Measurements from ENCODE around the gene SMYD3.

DNA sequence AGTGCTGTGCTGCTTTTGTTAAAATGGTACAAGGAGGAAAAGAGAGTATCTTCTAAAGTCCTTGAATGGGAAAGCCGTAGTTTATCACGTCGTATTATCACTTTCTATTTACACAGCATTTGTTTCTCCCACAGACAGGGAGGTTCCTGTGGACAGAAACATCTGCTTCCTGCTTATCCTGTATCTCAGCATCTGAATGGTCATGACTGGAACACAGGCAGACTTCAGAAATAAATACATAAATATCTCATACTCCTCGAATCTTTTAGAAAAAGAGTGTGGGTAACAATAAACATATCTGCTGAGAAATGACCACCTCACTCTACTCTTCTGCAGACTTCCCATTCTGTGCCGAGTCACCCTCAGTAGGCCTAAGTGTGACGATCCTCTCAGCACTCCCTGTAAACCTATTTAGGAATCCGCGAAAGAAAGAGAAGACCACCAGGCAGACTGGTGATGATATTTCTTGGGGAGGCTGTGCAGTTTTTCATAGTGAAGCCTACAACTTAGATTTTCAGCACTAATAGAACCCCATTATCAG lies 393.5 kb downstream of the SMYD3 start:
- TF ChIP-seq, protein P1, sequence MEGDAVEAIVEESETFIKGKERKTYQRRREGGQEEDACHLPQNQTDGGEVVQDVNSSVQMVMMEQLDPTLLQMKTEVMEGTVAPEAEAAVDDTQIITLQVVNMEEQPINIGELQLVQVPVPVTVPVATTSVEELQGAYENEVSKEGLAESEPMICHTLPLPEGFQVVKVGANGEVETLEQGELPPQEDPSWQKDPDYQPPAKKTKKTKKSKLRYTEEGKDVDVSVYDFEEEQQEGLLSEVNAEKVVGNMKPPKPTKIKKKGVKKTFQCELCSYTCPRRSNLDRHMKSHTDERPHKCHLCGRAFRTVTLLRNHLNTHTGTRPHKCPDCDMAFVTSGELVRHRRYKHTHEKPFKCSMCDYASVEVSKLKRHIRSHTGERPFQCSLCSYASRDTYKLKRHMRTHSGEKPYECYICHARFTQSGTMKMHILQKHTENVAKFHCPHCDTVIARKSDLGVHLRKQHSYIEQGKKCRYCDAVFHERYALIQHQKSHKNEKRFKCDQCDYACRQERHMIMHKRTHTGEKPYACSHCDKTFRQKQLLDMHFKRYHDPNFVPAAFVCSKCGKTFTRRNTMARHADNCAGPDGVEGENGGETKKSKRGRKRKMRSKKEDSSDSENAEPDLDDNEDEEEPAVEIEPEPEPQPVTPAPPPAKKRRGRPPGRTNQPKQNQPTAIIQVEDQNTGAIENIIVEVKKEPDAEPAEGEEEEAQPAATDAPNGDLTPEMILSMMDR (IDR thresholded peaks at IDR 0.05) = no peak
- TF ChIP-seq POLR2AphosphoS5 (IDR thresholded peaks at IDR 0.05; ENCODE audit: insufficient read depth in 1 of 2, low read depth in 1 of 2) (no peak), POLR2A (IDR thresholded peaks at IDR 0.05) (no peak)
